Measurements from ENCODE around the gene FAM24A.

Gene FAM24A

DNA sequence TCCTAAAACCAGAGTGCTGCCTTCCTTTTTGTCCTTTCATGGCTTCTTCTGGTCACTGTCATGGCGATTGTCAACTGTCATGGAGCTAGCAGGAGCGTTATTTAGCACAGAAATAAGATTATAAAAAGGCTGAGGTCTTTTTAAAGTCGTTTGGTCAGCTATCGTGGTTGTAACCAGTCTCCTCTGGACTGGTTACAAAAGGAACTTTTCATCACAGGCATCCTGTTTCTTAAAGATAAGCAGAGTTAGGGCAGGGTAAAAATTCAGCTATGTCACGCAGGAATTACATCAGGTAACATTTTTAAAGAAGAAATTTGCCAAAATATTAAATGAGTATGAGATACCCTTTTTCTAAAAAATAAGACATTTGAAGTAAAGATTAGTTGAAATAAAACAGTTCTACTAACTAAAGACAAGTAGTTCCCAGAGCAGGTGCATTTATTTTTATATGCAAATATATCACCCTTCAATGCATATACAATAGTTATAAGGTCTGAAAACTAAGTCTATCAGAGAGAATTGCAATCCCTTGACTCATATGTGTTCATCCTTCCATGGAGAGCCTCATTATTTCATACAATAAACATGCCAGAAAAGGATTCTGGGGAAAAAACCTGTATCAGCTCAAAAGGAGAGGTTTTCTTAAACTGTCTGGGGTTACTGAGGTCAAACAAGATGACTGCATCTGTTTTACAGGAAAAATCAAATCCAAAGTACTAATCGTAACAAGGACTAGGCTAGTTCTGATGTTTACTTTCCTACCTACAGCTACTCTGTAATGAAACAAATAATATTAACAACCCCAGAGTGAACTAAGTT, 20.9 kb downstream of the FAM24A start:
- no peak for DNase-seq

DNA sequence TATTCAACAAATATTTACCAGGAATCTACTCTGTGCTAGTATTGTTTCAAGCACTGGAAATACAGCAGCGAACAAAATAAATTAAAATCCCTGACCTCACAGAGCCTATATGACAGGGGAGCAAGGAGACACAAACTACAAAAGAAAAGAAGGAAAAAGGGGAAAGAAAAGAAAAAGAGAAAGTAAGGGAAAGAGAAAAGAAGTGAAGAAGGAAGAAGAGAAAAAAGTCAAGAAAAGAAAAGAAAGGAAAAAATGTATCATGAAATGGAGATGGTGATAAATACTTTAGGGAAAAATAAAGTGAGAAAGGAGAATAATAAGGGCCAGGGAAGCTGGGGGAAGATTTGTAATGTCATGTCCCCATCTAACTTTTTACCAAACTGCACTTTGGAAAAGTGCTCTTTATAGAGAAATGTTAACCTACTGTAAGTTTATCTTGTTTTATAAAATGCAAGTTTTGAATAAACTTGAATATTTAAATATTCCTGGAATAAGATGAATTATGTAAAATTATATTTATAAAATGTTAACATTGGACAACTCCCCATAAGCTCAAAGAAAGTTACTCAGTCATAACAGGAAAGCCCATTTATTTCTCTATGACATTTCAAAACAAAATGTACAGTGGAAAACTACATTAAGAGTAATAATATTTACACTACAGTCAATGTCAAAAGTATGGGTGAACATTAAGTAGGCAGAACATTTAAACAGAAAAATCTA, 28.9 kb downstream of the FAM24A start:
- DNase-seq = no peak

DNA sequence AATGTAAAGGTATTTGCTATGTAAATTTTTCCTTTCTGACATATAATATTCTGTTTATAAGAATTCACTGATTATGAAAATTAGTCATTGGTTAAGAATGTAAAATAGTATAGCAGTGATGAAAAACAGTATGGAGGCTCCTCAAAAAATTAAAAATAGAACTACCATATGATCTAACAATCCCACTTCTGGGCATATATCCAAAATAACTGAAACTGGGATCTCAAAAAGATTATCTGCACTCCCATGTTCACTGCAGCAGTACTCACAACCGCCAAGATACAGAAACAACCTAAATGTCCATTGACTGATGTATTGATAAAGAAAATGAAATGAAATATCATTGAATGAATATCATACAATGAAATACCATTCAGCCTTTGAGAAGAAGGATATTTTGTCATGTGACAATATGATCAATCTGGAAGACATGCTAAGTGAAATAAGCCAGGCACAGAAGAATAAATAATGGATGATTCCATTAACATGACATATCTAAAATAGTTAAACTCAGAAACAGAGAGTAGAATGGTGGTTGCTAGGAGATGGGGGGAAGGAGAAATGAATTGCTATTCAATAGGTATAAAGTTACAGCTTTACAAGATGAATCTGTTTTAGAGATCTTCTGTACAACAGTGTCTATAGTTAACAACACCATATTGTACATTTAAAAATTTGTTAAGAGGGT, 29.6 kb downstream of the FAM24A start:
- DNase-seq = no peak

DNA sequence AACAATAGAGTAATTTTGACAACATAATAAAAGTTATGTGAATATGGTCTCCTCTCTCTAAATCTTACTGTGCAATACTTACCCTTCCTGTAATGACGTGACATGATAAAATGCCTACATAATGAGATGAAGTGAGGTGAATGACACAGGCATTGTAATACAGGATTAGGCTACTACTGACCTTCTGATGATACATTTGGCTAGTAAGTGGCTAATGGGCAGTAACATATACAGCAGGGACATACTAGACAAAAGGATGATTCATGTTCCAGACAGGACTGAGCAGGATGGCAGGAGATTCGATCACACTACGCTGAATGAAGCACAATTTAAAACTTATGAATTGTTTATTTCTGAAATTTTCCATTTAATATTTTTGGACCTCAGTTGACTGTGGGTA, 38.9 kb downstream of the FAM24A start:
- no peak for DNase-seq

DNA sequence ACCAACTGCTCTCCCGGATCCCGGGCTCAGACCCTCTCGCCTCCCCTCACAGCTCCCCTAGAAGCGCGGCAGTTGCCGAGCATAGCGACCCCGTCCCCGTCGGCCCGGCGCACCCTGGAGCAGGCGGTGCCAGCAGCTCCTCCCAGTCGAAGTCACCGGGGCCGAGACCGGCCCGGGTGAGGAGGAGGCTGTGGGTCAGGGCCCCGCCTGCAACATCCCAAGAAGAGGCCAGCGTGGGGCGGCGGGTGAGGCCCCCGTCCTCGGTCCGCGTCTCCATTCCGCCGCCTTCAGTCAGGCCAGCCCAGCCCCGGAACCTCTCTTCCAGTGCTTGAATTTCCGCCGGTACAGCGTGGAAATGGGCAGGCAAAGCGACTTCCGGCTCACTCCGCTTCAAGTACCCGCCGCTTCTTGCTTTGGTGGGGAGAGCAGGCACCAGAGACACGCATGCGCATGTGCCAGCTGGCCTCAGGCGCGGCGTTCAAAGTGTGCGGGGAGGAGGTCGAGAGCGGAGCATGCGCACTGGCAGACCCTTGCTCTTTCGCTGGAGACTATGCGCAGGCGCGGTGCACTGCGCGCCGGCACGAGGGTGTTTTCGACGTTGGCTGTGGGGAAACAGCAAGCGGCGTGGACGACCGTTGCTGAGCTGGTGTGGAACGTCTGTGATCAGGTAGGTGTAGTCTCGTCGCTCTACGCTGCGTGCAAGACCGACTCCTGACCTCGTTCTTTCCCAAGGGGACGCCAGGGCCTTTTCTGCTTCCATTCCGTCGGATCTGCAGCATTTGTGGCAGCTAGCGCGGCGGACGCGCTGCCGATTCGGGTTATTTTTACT, 43.7 kb downstream of the FAM24A start, which contains the start of gene C10orf88:
C10orf88 (minus strand) TSS at position 326 of the 829 bp plus-strand sequence; CDS start at position 277, 49 bp downstream.
- peak; percentile 71 for DNase-seq

DNA sequence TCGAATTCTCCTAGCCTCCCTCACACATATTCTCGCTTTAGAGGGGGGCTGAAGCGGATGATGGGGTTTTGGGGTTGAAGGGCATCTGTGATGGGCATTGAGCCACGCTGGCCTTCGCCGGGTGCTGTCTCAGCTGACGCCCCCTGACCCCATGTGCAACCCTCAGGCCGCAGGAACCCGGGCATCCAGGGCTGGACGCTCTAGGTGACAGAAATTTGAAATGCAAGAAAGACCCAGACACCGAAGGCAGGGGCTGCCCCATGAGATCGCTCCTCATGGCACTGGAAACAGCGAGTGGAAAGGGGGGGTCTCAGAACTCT, 44.3 kb downstream of the FAM24A start:
- DNase-seq = no peak

DNA sequence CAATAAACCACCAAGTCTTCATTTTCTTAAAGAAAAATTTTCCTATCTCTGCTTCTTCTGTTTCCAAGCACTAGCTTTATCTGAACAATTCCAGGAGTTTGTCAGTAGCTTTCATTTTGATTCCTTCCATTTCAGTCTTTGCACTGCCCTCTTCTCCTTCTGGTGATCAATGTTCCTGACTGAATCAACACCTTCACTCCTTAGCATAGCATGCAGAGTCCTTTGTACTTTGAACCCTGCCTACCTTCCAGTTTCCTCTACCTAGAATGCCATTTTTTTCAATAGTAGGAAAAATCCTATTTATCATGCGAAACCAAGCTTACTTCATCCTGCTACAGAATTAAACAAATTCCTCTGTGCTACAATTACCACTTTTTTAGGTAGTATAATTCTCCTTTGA, 45.5 kb downstream of the FAM24A start:
- no peak for DNase-seq

DNA sequence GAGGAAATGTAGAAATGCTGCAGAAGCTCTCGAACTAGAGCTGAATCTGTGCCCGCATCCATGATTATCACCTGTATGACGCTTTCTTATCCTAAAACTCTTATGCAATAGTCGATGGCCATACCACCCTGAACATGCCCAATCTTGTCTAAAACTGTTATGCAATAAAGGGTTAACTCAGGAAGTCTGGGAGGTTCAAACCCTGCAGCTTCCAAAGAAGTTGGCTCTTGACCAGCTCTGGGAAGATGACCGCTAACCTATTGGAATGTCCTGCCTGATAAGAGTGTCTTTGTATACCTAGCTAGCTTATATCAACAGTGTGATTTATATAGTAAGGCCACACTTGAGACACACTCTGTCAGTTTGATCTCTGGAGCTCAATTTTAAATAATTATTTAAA, 47.1 kb downstream of the FAM24A start:
- DNase-seq = no peak

DNA sequence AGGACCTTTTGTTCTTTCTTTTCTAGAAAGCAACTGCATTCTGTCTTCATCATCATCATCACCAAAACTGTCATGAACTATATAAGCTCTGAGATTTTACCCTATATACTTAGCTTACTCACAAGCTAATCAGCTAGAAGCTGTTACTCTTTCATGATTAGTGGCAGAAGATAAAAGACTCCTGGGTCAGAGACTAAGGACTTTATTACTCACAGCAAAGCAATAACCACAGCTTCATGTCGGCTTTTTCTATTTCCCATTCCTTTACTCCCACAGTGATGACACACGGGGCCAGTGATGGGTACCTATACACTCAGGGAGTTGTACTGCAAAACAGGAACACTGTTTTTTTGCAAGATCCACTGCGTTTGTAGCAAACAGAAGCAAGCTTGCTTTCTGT, 52.0 kb downstream of the FAM24A start:
- DNase-seq = no peak
